MM.1S (cell line): ENCODE data around the gene CA12.

ENCODE experiments used
- CTCF ChIP-seq: fragments of 300-600 bp; sonication (generic); IDR thresholded peaks from 2 replicates; pipeline ENCODE4 v1.5.1; 2016; ENCODE audit warnings: antibody characterized with exemption, low read length, mixed read lengths
- EZH2 ChIP-seq: fragments of 300-600 bp; sonication (generic); optimal IDR thresholded peaks from 2 replicates; pipeline ENCODE3; 2017; ENCODE audit warnings: low read depth, mild to moderate bottlenecking, antibody characterized with exemption, low read length, mixed read lengths

- TF ChIP-seq EZH2: no peak
- TF ChIP-seq CTCF: no peak
Observed at GRCh38 chr15:63371297-63371918, 10.2 kb downstream of the CA12 start.
